ENCODE data around the gene UBE4B.

UBE4B gene

GRCh38 chr1:10042746-10043145 is 10.0 kb downstream of the UBE4B start:
- no peak for DNase-seq (ENCODE audit: low spot score)

GRCh38 chr1:10045480-10046355 is 13.0 kb downstream of the UBE4B start:
- DNase-seq (ENCODE audit: low spot score) = no peak

GRCh38 chr1:10046356-10047085 is 13.8 kb downstream of the UBE4B start:
- no peak for DNase-seq (ENCODE audit: low spot score)

GRCh38 chr1:10048601-10049000 is 15.8 kb downstream of the UBE4B start:
- no peak for DNase-seq (ENCODE audit: low spot score)

GRCh38 chr1:10050611-10051010 is 17.9 kb downstream of the UBE4B start:
- DNase-seq (ENCODE audit: low spot score) = no peak

- no peak for DNase-seq (ENCODE audit: low spot score)
Measured at GRCh38 chr1:10051656-10052055, 18.9 kb downstream of the UBE4B start.

- DNase-seq (ENCODE audit: low spot score) = no peak
Measured at GRCh38 chr1:10052347-10052746, 19.6 kb downstream of the UBE4B start.

- no peak for DNase-seq (ENCODE audit: low spot score)
Measured at GRCh38 chr1:10054465-10054864, 21.7 kb downstream of the UBE4B start.

GRCh38 chr1:10056599-10056987 is 23.8 kb downstream of the UBE4B start:
- no peak for DNase-seq (ENCODE audit: low spot score)

- no peak for DNase-seq (ENCODE audit: low spot score)
Measured at GRCh38 chr1:10057343-10057742, 24.6 kb downstream of the UBE4B start.

- DNase-seq (ENCODE audit: low spot score) = no peak
Measured at GRCh38 chr1:10057796-10058195, 25.0 kb downstream of the UBE4B start.

- DNase-seq (ENCODE audit: low spot score) = no peak
Measured at GRCh38 chr1:10059342-10059718, 26.6 kb downstream of the UBE4B start.

GRCh38 chr1:10060311-10061100 is 27.7 kb downstream of the UBE4B start:
- DNase-seq (ENCODE audit: low spot score) = no peak

GRCh38 chr1:10061276-10061675 is 28.5 kb downstream of the UBE4B start:
- DNase-seq (ENCODE audit: low spot score) = no peak

GRCh38 chr1:10063878-10064277 is 31.1 kb downstream of the UBE4B start:
- no peak for DNase-seq (ENCODE audit: low spot score)

GRCh38 chr1:10064416-10065343 is 31.9 kb downstream of the UBE4B start:
- no peak for DNase-seq (ENCODE audit: low spot score)

- no peak for DNase-seq (ENCODE audit: low spot score)
Measured at GRCh38 chr1:10065344-10065685, 32.6 kb downstream of the UBE4B start.

GRCh38 chr1:10065760-10066159 is 33.0 kb downstream of the UBE4B start:
- no peak for DNase-seq (ENCODE audit: low spot score)

GRCh38 chr1:10068605-10069294 is 36.0 kb downstream of the UBE4B start:
- no peak for DNase-seq (ENCODE audit: low spot score)

GRCh38 chr1:10070206-10070605 is 37.4 kb downstream of the UBE4B start:
- no peak for DNase-seq (ENCODE audit: low spot score)

- DNase-seq (ENCODE audit: low spot score) = no peak
Measured at GRCh38 chr1:10071640-10072039, 38.9 kb downstream of the UBE4B start.
